Hepatocyte (in vitro differentiated cells): ENCODE results near the gene TRNP1.

Experiments
- EZH2 ChIP-seq: fragments of 200-600 bp; sonication (generic); IDR thresholded peaks from 2 replicates; pipeline ENCODE4 v1.6.1; 2016; ENCODE audit warnings: antibody characterized with exemption, mild to moderate bottlenecking, borderline replicate concordance
- EZH2phosphoT487 ChIP-seq: fragments of 200-600 bp; sonication (generic); IDR thresholded peaks from one replicate; pipeline ENCODE4 v1.6.1; 2018; ENCODE audit warnings: antibody characterized with exemption, mild to moderate bottlenecking, low read depth, moderate library complexity; ENCODE audit not compliant: unreplicated experiment, severe bottlenecking
- TF ChIP-seq, protein P1 (sequence below): fragments of 200-600 bp; sonication (generic); IDR thresholded peaks from 2 replicates; pipeline ENCODE4 v1.5.1; 2016; ENCODE audit warnings: antibody characterized with exemption, mild to moderate bottlenecking; ENCODE audit not compliant: poor library complexity

GRCh38 chr1:26971590-26971989 is 21.9 kb upstream of the TRNP1 start:
- TF ChIP-seq, protein P1, sequence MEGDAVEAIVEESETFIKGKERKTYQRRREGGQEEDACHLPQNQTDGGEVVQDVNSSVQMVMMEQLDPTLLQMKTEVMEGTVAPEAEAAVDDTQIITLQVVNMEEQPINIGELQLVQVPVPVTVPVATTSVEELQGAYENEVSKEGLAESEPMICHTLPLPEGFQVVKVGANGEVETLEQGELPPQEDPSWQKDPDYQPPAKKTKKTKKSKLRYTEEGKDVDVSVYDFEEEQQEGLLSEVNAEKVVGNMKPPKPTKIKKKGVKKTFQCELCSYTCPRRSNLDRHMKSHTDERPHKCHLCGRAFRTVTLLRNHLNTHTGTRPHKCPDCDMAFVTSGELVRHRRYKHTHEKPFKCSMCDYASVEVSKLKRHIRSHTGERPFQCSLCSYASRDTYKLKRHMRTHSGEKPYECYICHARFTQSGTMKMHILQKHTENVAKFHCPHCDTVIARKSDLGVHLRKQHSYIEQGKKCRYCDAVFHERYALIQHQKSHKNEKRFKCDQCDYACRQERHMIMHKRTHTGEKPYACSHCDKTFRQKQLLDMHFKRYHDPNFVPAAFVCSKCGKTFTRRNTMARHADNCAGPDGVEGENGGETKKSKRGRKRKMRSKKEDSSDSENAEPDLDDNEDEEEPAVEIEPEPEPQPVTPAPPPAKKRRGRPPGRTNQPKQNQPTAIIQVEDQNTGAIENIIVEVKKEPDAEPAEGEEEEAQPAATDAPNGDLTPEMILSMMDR, result no peak
- no peak for TF ChIP-seq EZH2
- no peak for TF ChIP-seq EZH2phosphoT487
